NCI-H2227 (cell line): Measurements from ENCODE around the gene ACTL6B.

ENCODE experiments used
- DNase-seq: peaks from one replicate; lab custom pipeline; 2025; ENCODE audit not compliant: unreplicated experiment; lab: John Stamatoyannopoulos, UW

The ACTL6B gene

DNA sequence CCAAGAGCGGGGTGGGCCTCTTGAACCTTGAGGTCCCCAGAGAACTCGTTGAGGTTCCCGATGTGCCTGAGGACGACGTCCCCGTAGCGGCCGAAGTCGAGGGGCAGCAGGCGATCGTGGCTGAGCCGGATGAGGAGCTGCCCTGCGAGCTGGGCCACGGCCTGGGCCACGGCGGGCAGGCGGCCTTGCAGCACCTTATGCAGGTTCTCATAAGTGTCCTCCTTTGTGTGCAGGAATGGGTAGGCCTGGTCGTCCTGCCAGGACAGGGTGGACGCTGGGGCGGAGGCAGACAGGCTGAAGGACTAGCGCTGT lies 29.1 kb downstream of the ACTL6B start:
- no peak for DNase-seq

DNA sequence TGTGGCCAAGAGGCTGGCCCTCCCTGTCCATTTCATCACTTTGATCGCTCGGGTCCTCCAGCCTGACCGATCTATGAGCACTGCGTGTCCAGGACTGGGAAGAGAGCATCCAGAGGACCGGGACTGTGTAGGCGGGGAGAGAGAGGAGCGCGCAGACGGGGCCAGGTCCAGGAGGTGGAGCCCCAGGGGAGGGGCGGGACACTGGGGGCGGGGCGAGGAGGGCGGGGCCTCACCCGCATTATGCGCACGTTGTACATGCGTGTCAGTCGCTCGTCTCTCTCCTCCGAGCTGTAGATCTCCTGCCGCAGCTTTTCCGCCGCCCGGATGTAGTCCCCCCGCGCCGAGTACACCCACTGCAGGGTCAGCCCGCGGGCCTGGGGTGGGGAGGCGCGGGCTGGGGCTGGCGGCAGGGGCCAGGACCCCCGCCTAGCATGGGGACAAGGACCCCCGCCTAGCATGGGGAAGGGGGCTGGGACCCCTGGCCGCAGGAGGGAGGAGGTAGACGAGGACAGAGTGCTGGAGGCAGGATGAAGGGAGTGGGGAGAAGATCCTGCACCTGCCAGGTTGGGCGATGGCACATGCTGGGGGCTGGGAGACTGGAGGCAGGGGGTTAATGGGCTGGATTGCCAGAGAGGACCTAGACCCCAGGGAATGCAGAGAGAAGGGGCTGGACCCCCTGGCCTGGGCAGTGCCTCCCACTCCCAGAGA lies 29.6 kb downstream of the ACTL6B start:
- DNase-seq, result peak; percentile 90

DNA sequence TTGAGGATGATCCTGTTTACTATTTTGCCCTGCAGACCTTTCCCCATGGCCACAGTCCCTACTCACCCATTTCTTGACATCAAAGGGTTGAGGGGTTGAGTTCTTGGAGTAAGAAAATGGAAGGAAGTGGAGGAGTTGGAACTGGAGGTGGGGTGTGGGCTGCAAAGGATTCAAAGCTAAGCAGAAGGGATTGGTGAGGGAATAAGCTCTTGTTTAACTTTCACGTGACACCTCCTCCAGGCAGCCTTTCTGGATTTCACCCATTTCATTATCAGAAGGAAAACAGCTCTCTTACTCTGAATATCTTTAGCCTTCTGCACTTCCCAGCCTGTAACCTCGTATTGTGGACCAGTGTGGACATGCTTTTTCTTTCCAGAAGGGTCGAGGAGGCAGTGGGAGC lies 30.2 kb downstream of the ACTL6B start:
- no peak for DNase-seq

DNA sequence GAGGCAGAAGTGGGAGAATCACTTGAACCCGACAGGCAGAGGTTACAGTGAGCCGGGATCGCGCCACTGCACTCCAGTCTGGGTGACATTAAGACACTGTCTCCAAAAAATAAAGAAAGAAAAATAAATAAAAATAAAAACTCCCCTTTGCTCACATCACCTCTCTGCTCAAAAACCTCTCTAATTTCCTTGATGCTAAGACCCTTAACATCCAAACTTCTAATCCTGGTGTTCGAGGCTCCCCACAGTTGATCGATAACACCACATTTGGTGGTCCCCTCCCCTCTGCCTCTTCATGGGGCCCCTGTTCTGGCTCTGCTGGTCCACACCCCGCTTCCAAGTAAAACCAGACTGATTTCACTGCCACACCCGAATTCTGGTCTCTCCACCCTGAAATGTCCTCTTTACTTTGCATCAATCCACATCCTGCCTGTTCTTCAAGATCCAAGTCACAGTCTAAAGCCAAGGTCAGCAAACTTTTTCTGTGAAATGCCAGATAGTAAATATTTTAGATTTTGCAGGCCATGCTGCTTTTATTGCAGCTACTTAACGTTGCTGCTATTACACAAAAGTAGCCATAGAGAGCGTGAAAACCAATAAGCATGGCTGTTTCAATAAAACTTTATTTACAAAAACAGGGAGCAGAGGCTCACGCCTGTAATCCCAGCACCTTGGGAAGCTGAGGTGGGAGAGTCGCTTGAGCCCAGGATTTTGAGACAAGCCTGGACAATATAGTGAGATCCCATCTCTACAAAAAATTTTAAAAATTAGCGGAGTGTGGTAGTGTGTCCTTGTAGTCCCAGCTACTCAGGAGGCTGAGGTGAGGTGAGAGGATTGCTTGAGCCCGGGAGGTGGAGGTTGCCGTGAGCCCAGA lies 32.1 kb downstream of the ACTL6B start:
- no peak for DNase-seq

DNA sequence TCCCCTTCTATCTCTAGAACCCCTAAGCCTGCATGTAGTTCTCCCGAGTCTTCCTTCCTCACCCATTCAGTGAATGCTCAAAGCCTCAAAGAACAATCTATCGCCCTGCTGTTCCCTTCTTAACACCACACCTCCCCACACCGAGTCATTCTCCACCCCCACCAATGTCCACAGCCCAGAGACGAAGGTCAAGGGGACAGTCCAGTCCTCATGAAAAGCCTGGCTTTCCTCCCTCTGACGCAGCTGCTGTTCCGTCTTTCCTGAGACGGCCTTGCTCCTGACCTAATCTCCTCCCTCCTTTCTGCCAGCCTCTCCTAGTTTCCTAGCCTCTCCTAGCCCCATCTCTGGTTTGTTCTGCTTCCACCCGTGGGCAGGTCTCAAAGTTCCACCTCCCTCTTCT lies 34.7 kb downstream of the ACTL6B start:
- no peak for DNase-seq

GRCh38 chr7:100620804-100621203 lies 35.4 kb downstream of the ACTL6B start:
- DNase-seq, result no peak

- no peak for DNase-seq
These were observed 36.0 kb downstream of the ACTL6B start for GRCh38 chr7:100620239-100620638.

GRCh38 chr7:100614308-100614861 lies 41.9 kb downstream of the ACTL6B start:
- no peak for DNase-seq

GRCh38 chr7:100613412-100614175 lies 42.7 kb downstream of the ACTL6B start:
- no peak for DNase-seq

GRCh38 chr7:100612730-100613390 lies 43.4 kb downstream of the ACTL6B start:
- DNase-seq, result peak; percentile 31

GRCh38 chr7:100611983-100612729 lies 44.1 kb downstream of the ACTL6B start, which contains the start of gene MOSPD3:
TSS of gene MOSPD3 (plus strand) at chr7:100612540. CDS start at chr7:100612792, 252 bp downstream.
- peak; percentile 100 for DNase-seq

DNA sequence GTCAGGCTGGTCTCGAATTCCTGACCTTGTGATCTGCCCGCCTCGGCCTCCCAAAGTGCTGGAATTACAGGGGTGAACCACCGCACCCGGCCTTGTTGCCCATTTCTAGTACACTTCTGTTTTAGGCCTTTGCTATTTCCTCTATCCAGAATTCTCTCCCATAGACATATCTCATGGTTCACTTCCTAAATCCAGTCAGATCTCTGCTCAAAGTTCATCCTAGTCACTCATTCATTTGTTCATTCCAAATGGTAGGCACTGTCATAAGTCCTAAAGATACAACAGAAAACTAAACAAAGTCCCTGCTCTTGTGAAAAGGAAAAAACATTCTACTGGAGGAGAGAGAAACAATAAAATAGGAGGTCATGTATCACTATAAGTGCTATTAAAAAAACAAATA lies 46.3 kb downstream of the ACTL6B start:
- no peak for DNase-seq

DNA sequence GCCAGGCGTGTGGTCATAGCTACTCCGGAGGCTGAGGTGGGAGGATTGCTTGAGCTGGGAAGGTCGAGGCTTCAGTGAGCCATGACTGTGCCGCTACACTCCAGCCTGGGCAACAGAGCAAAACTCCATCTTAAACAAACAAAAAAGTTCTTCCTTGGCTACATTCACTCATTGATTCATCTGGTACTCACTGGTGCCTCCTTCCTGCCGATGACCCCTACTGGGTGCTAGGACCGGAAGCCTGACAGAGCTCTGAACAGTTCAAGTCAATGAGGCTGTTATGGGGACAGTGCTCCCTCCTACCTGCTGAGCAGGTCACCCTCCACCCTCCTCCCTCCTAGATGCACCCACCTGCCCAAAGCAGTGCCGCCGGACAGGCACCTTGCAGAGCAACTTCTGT lies 49.1 kb downstream of the ACTL6B start:
- DNase-seq, result no peak

- DNase-seq, result no peak
These were observed 49.9 kb downstream of the ACTL6B start for GRCh38 chr7:100606313-100606712.

- DNase-seq, result peak; percentile 20
These were observed 51.0 kb downstream of the ACTL6B start for GRCh38 chr7:100604976-100605911.

DNA sequence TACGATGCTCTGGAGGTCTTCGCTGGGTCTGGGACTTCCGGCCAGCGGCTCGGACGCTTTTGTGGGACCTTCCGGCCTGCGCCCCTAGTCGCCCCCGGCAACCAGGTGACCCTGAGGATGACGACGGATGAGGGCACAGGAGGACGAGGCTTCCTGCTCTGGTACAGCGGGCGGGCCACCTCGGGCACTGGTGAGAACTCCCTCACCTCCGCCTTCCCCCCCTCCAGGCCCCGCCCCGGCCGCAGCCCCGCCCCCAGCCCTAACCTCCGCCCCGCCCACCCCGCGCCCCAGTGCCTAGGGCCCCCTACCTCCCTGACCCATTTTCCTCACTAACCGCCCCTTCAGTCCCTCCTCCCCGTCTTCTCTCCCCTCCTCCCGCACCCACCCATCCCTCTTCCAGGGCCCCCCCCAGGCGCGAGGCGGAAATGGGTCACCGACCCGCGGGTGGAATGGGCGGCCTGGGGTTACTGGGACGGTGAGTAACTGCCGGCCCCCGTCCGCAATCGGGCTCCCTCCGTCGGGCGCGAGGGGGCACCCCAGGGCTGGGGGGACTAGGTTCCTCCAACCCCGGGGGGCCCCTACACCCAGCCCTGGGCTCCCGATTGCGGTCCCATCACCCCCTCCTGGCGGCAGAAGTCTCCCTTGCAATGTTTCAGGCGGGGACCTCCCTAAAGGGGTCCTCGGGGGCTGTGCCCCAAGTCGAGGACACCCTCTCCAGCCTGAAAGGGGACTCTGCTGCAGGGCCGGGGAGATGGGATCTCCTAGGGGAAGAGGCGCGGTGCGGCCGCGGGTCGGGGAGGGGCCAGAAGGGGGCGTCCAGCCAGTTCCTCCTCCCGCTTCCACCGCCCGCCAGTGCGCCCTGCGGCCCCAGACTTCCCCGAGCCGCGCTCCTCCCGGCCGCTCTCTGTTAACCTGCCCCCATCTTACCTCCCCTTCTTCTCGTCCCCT lies 51.9 kb downstream of the ACTL6B start:
- DNase-seq, result peak; percentile 77

- peak; percentile 55 for DNase-seq
These were observed 52.6 kb downstream of the ACTL6B start for GRCh38 chr7:100603726-100604027.
